PC-3 (cell line): ENCODE data around the gene TMEM81. TPM values are rescaled to one million over a fixed set of nuclear protein-coding genes. Genes with fewer than 3 reads are reported as not detected.

Source experiments
- ATAC-seq: fragments of 200-7000 bp; cut with Tn5 transposase; 2 replicates; pipeline ENCODE4 v1.9.1; 2020; ENCODE audit warnings: mild to moderate bottlenecking, moderate library complexity
- BruUV-seq: library from RNA; stranded (reverse); fragments of 400-500 nt; replicated peaks from 2 replicates; lab custom pipeline; 2021; lab: Mats Ljungman, UMichigan
- CTCF ChIA-PET: fragments of 300-600 bp; sonication (Branson Sonifier 250); formaldehyde crosslinking; loops from one replicate; lab custom pipeline; 2022; ENCODE audit warnings: antibody characterized with exemption; lab: Charles Lee
- POLR2A ChIA-PET: fragments of 300-600 bp; sonication (Branson Sonifier 250); formaldehyde crosslinking; loops from one replicate; lab custom pipeline; 2022; ENCODE audit warnings: antibody characterized with exemption; ENCODE audit not compliant: unreplicated experiment; lab: Charles Lee
- DNase-seq: peaks from one replicate; pipeline ENCODE4 v3.0.0-alpha.2; 2015
- H2AFZ ChIP-seq: fragments of 300-600 bp; sonication (generic); 2 replicates; pipeline ENCODE4 v1.6.0; 2016; ENCODE audit warnings: antibody characterized with exemption, low read length
- H3F3A ChIP-seq: fragments of 300-600 bp; sonication (generic); one replicate; pipeline ENCODE4 v1.6.0; 2017; ENCODE audit warnings: antibody characterized with exemption, low read length, control low read depth, mild to moderate bottlenecking; ENCODE audit not compliant: unreplicated experiment
- H3K27ac ChIP-seq: fragments of 300-600 bp; sonication (generic); 2 replicates; pipeline ENCODE4 v1.5.1; 2016; ENCODE audit warnings: mild to moderate bottlenecking, low read length
- H3K27me3 ChIP-seq: fragments of 300-600 bp; sonication (generic); 2 replicates; pipeline ENCODE4 v1.6.1; 2016; ENCODE audit warnings: low read length, mixed read lengths
- H3K36me3 ChIP-seq: fragments of 300-600 bp; sonication (generic); 2 replicates; pipeline ENCODE4 v1.6.1; 2016; ENCODE audit warnings: low read depth, mixed run types, low read length, mixed read lengths
- H3K4me1 ChIP-seq: fragments of 300-600 bp; sonication (generic); 2 replicates; pipeline ENCODE4 v1.5.1; 2016; ENCODE audit warnings: low read length; ENCODE audit not compliant: insufficient read depth
- H3K4me2 ChIP-seq: fragments of 300-600 bp; sonication (generic); 2 replicates; pipeline ENCODE4 v1.6.0; 2016; ENCODE audit warnings: low read length
- H3K4me3 ChIP-seq: fragments of 300-600 bp; sonication (generic); 2 replicates; pipeline ENCODE4 v1.5.1; 2016; ENCODE audit warnings: mild to moderate bottlenecking, low read length, mixed read lengths
- H3K79me2 ChIP-seq: fragments of 300-600 bp; sonication (generic); 2 replicates; pipeline ENCODE4 v1.6.1; 2017; ENCODE audit warnings: low read length, mixed read lengths
- H3K9ac ChIP-seq: fragments of 300-600 bp; sonication (generic); 2 replicates; pipeline ENCODE4 v1.6.0; 2016; ENCODE audit warnings: mild to moderate bottlenecking, low read length
- H3K9me2 ChIP-seq: fragments of 300-600 bp; sonication (generic); replicated peaks from 2 replicates; pipeline ENCODE4 v1.6.1; 2016; ENCODE audit warnings: mixed run types, low read length, mixed read lengths
- H3K9me3 ChIP-seq: fragments of 300-600 bp; sonication (generic); 2 replicates; pipeline ENCODE4 v1.6.1; 2016; ENCODE audit warnings: low read length, mixed read lengths
- H4K20me1 ChIP-seq: fragments of 300-600 bp; sonication (generic); 2 replicates; pipeline ENCODE4 v1.6.1; 2016; ENCODE audit warnings: low read length, mixed read lengths
- EZH2 ChIP-seq: fragments of 300-600 bp; sonication (generic); IDR thresholded peaks from one replicate; pipeline ENCODE4 v1.6.1; 2017; ENCODE audit warnings: antibody characterized with exemption, mild to moderate bottlenecking, low read length; ENCODE audit not compliant: unreplicated experiment
- EZH2phosphoT487 ChIP-seq: fragments of 300-600 bp; sonication (generic); IDR thresholded peaks from 2 replicates; pipeline ENCODE4 v1.6.1; 2018; ENCODE audit warnings: mild to moderate bottlenecking, antibody characterized with exemption, low read length, borderline replicate concordance
- intact Hi-C: fragments of 100-400 bp; cut with micrococcal nuclease; formaldehyde crosslinking; loops from 2 replicates; pipeline ENCODE4 v1.9.0; 2023
- total RNA-seq: library from RNA; depleted of rRNA; stranded (reverse); fragments of >200 nt; gene quantifications from 2 replicates; pipeline ENCODE4 v1.2.3, GENCODE V29; 2014
- TF ChIP-seq, protein P1 (sequence below): fragments of 300-600 bp; sonication (generic); conservative IDR thresholded peaks from 2 replicates; pipeline ENCODE4 v1.5.1; 2017; ENCODE audit warnings: antibody characterized with exemption, low read depth, mild to moderate bottlenecking, low read length

The TMEM81 gene
- total RNA-seq, 1 experiment from 2014 or later = 6.3 TPM

DNA sequence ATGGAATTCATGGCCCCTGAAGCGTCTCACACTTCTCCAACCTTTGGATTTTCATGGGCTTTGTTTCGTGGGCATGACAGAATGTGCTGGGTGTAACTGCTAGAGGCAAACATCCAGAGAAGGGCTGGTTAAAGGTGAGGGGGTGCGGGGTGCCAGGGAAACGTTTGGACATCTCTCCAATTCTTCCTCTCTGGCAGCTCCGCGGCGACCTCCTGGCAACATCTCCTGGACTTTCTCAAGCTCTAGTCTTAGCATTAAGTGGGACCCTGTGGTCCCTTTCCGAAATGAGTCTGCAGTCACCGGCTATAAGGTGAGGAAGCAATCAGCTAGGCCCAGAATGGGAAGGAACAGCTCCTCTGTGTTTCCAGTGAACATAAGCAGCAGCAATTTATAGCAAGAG lies 12.0 kb downstream of the TMEM81 start:
- Histone ChIP-seq H3K27ac (no peak overlapping the region), H3K9ac (no peak overlapping the region), H3K9me3 (no peaks in the 10 kb centered on the region), H3K4me2 (no peak overlapping the region), H2AFZ (no peak overlapping the region), H3K79me2 (no peaks in the 10 kb centered on the region), H3K4me1 (peaks cover 10% of the 10 kb centered on the region; the same call in 1 of the 2 replicates), H3K4me3 (no peak overlapping the region), H3K9me2 (no peaks in the 10 kb centered on the region), H4K20me1 (no peaks in the 10 kb centered on the region), H3F3A (no peaks in the 10 kb centered on the region), H3K27me3 (no peaks in the 10 kb centered on the region), H3K36me3 (no peaks in the 10 kb centered on the region)
- ChIA-PET POLR2A (no interaction called here), CTCF (interaction anchor here (1.5 kb wide), 1 partner anchor 11 kb away, joined by 6 read pairs; no protein-coding TSS in a partner anchor)
- intact Hi-C loops = no loop called here
- no peak for DNase-seq
- TF ChIP-seq EZH2 = no peak
- TF ChIP-seq, protein P1, sequence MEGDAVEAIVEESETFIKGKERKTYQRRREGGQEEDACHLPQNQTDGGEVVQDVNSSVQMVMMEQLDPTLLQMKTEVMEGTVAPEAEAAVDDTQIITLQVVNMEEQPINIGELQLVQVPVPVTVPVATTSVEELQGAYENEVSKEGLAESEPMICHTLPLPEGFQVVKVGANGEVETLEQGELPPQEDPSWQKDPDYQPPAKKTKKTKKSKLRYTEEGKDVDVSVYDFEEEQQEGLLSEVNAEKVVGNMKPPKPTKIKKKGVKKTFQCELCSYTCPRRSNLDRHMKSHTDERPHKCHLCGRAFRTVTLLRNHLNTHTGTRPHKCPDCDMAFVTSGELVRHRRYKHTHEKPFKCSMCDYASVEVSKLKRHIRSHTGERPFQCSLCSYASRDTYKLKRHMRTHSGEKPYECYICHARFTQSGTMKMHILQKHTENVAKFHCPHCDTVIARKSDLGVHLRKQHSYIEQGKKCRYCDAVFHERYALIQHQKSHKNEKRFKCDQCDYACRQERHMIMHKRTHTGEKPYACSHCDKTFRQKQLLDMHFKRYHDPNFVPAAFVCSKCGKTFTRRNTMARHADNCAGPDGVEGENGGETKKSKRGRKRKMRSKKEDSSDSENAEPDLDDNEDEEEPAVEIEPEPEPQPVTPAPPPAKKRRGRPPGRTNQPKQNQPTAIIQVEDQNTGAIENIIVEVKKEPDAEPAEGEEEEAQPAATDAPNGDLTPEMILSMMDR = no peak
- TF ChIP-seq EZH2phosphoT487 = no peak
- ATAC-seq = no peak
- BruUV-seq = no TSS peak

DNA sequence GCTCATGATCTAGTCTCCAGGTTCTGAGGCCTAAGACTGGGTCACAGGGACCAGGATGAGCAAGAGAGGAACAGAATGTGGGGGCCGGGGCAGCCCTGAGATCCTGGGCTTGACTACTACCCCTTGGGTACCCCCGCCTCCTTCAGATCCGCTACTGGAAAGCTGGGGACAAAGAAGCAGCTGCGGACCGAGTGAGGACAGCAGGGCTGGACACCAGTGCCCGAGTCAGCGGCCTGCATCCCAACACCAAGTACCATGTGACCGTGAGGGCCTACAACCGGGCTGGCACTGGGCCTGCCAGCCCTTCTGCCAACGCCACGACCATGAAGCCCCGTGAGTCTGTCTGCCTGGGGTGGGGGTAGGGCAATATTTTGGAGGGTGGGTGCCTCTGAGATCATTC lies 12.5 kb downstream of the TMEM81 start:
- Histone ChIP-seq H3K27ac (no peak overlapping the region), H3F3A (no peaks in the 10 kb centered on the region), H3K4me3 (no peak overlapping the region), H2AFZ (no peak overlapping the region), H3K79me2 (no peaks in the 10 kb centered on the region), H3K4me1 (peaks cover 10% of the 10 kb centered on the region; the same call in 1 of the 2 replicates), H3K9me3 (no peaks in the 10 kb centered on the region), H3K36me3 (no peaks in the 10 kb centered on the region), H3K9me2 (no peaks in the 10 kb centered on the region), H3K27me3 (no peaks in the 10 kb centered on the region), H3K4me2 (no peak overlapping the region), H3K9ac (no peak overlapping the region), H4K20me1 (no peaks in the 10 kb centered on the region)
- TF ChIP-seq, protein P1 = no peak
- TF ChIP-seq EZH2phosphoT487 (no peak), EZH2 (no peak)
- ChIA-PET POLR2A (no interaction called here), CTCF (interaction anchor here (1.5 kb wide), 1 partner anchor 10 kb away, joined by 6 read pairs; no protein-coding TSS in a partner anchor)
- intact Hi-C loops = no loop called here
- ATAC-seq (no peak), DNase-seq (no peak)
- no TSS peak for BruUV-seq

DNA sequence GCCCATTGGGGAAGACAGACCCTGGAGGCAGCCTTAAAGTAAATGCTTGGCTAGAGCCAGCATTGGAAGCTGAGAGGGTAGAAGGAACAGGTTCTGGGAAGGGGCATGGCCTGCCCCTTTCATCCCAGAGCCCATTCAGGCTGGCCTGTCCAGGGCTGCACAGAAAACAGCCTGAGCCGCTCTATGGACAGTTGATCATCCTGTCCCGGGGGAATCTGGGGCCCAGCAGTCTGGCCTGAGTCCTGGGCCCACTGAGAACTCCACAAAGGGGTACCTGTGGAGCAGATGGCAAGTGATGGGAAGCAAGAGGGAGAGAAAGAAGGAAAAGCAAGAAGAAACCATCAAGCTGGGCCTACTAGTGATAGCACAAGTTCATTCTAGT lies 13.2 kb downstream of the TMEM81 start:
- Histone ChIP-seq H2AFZ (no peak overlapping the region), H3K4me3 (no peak overlapping the region), H3F3A (no peaks in the 10 kb centered on the region), H3K36me3 (no peaks in the 10 kb centered on the region), H3K79me2 (no peaks in the 10 kb centered on the region), H3K27ac (no peak overlapping the region), H3K9ac (no peak overlapping the region), H3K4me2 (no peak overlapping the region), H3K9me2 (no peaks in the 10 kb centered on the region), H3K27me3 (no peaks in the 10 kb centered on the region), H4K20me1 (no peaks in the 10 kb centered on the region), H3K4me1 (peaks cover 10% of the 10 kb centered on the region; the same call in 1 of the 2 replicates), H3K9me3 (no peaks in the 10 kb centered on the region)
- CTCF ChIA-PET = interaction anchor here (0.9 kb wide), 1 partner anchor 9 kb away, joined by 3 read pairs; no protein-coding TSS in a partner anchor
- POLR2A ChIA-PET = no interaction called here
- BruUV-seq = no TSS peak
- no peak for DNase-seq
- TF ChIP-seq EZH2phosphoT487 (no peak), EZH2 (no peak)
- TF ChIP-seq, protein P1 = no peak
- intact Hi-C loops = no loop called here
- ATAC-seq = no peak
